Cerebellar nuclear complex (tissue), 1 donor: Measurements from ENCODE around the gene HS3ST1.

Experiments
- DNase-seq, 2 experiments: peaks; one replicate each; lab custom pipeline; 2025; lab: John Stamatoyannopoulos, UW

Gene HS3ST1

DNA sequence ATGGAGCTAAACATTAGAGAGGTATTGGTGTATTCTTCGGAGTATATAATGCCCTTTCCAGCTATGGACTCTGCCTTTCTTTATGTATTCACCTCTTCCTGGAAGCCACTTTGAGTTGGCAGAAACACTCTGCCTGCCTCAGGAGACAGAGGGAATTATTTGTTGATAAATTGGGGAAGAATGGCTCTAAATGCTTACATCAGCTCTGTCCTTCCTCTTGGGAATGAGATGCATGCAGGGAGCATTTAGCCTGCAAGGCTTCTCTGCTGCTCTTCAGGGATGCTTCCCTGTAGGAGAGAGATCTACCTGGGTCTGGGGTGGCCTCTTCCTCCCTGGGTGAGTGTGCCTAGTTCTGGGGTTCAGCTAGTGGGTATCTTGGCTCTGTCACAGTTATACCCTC is 6.9 kb upstream of the HS3ST1 start:
- DNase-seq, result no peak

- no peak for DNase-seq
Measured at GRCh38 chr4:11431111-11431510, 2.4 kb upstream of the HS3ST1 start.

DNA sequence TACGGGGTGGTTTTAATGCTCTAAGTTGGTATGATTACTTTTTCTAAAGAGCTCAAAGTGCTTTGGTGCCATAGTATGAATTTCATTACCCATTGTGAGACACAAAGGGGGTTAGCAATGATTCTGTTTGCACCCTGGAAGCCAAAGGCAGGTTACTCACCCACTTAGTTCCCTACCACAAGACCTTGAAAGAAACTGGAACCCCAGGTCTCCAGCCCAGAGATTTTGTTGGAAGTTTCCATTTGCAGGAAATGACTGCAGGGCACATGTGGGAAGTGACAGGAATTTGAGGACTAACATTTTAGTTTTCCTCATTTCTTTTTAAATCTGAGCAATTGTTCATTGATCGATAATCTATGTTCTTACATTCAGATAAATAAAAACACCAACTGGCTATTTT is 1.8 kb upstream of the HS3ST1 start:
- DNase-seq, result no peak

DNA sequence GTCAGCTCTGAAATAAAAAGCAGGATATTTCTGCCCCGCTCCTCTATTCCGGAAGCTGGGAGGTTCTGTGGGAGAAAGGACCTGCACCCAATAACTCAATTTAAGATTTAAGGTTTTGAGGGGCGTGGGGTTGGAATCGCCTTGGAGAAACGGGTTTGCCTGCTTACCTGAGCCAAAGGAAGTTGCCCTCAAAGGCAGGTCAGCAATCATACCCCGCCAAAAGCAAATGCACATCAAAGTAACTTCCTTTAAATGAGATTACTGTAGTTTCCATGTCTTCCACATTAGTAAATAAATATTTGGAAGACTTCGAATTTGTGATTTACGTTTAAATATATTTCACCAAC is 978 bp upstream of the HS3ST1 start:
- DNase-seq, result no peak

- DNase-seq, result peak; percentile 40 to 65
Measured at GRCh38 chr4:11428899-11429698, 405 bp upstream of the HS3ST1 start.

- DNase-seq, result no peak
Measured at GRCh38 chr4:11427121-11427996, 1.3 kb downstream of the HS3ST1 start.

DNA sequence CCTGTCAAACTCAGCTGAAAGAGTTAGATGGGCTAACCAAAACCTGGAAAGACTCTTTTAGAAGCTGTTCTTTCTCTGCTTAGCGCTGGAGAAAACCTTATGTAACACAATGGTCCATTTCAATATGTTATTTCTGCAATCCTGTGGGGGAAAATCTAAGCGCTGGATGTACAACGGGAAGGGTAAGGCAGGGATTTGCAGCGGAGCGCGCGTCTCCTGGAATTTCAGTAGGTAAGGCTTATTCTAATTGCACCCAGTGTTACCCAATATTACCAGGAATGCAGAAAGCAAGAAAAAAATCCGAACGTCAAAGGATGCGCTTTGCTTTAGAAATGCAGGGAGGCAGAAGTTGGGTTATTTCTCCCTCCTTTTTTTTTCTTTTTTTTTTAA is 2.0 kb downstream of the HS3ST1 start:
- no peak for DNase-seq

DNA sequence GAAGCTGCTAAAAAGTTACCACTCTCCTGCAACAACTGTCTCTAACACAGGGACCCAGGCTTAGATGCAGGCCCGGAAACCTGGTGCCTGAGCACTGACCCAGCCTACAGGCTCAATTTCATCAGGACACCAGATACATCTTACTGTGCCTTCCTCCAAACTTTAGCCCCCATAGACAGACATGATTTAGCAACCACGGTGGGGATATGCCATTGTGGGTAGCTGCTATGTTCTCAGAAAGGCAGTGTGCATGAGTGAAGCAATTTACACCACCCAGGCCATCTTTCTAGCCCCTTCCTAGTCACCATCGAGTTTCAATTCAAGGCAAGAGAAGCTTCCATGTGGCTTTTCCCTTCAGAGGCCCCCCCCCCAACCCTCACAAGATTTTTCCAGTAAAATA is 2.7 kb downstream of the HS3ST1 start:
- DNase-seq, result no peak

GRCh38 chr4:11424856-11425255 is 3.8 kb downstream of the HS3ST1 start:
- DNase-seq, result no peak

- peak in 1 of 2 experiments; percentile 63 for DNase-seq
Measured at GRCh38 chr4:11424000-11424399, 4.7 kb downstream of the HS3ST1 start.

GRCh38 chr4:11423465-11423864 is 5.2 kb downstream of the HS3ST1 start:
- peak in 1 of 2 experiments; percentile 63 for DNase-seq

GRCh38 chr4:11421116-11421515 is 7.6 kb downstream of the HS3ST1 start:
- DNase-seq, result no peak

DNA sequence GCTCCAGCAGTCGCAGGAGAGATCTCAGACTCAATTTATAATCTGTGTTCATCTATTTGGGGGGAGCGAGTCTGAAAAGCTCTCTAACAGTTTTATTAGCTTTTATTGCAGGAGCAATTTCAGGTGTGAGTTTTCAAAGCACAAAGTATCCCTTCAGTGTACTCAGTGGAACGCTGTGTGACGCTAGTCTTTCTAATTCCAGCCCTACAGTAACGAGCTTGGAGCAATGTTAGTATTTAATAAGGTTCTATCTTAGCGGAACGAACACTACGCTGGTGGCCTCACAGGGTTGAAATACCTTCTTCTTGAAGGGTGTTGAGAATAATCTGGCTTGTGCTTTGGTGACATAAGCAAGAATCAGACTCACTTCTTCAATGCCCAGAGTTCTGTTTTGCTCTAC is 8.4 kb downstream of the HS3ST1 start:
- no peak for DNase-seq

DNA sequence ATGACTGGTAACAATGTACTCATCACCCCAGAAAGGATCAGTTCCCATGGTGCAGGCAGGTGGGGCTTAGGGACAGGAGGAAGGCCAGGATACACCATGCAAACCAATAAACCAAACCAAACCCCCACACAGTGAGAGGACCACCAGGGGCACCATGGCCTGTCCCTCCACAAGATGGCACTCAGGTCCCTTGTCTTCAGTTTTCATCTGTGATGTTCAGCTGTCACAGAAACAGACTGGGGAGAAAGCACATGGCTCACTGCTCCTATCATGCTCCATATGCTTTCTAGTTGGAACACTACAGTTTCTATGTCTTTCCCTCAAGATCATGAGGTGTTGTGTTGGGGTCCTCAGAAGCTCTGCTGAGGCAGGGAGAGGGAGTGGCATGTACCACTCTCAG is 10.1 kb downstream of the HS3ST1 start:
- peak in 1 of 2 experiments; percentile 38 for DNase-seq

DNA sequence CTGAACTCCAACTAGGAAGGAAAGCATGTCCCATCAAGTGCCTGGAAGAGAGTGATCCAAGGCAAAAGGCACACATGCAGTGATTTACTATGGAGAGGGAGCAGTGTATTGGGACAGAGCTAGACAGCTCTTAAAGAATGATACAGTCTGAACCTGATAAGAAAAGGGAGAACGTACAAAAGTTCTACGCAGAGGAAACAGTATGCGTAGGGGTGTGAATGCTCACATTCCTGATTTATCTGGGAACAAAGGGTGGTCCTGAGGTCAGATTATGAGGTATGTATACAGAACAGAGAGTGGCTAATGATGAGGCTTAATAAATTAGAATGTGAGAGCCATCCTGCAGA is 12.0 kb downstream of the HS3ST1 start:
- no peak for DNase-seq

DNA sequence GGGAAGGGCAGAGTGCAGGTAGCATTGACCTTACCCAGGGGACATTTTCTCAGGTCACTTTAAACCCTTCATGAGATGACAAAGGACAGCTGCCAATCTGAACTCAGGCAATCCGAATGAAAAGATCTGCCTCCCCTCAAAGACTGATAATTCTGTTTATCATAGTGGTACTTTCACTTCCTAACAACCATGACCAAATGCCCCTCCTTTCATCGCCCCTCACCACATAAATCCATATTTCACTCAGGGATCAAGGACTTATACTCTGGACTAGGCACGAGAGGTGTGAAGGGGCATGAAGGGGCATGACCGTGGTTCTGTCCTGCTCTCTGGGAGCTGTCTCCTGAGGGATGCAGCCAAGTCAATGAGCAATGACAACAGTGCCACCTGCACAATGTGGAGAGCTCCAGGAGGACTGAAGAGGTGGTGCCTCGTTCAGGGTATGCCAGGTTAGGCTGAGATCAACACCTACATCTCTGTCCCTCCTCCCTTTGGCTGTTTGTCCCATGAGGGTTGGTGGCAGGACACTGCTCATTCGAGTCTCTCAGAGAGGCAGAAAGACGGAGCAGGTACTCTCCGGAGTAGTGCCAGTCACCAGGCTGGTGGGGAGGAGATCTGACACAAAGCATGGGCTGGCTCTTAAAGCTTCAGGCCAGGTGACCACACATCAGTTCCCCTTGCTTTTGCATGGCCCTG is 12.5 kb downstream of the HS3ST1 start:
- peak in 1 of 2 experiments; percentile 10 for DNase-seq

- DNase-seq, result no peak
Measured at GRCh38 chr4:11415409-11416070, 13.2 kb downstream of the HS3ST1 start.

GRCh38 chr4:11412211-11412610 is 16.5 kb downstream of the HS3ST1 start:
- DNase-seq, result no peak

DNA sequence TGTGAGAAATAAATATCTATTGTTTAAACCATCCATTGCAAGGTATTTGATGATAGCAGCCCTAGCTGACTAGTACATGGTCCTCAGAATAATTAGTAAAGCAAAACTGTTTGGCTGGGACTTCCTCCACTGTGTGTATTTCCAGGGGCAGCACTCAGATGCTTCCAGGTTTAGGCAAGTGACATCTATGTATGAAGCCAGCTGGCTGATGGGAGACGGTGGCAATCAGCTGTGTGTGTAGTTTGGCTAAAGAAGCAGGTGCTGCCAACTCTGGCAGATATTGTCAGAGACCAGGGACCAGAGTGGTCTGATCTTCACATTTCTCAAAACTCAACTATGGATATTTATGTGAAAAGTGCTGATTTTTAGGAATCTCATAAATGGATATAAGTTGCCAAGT is 19.1 kb downstream of the HS3ST1 start:
- peak in 1 of 2 experiments; percentile 9 for DNase-seq

DNA sequence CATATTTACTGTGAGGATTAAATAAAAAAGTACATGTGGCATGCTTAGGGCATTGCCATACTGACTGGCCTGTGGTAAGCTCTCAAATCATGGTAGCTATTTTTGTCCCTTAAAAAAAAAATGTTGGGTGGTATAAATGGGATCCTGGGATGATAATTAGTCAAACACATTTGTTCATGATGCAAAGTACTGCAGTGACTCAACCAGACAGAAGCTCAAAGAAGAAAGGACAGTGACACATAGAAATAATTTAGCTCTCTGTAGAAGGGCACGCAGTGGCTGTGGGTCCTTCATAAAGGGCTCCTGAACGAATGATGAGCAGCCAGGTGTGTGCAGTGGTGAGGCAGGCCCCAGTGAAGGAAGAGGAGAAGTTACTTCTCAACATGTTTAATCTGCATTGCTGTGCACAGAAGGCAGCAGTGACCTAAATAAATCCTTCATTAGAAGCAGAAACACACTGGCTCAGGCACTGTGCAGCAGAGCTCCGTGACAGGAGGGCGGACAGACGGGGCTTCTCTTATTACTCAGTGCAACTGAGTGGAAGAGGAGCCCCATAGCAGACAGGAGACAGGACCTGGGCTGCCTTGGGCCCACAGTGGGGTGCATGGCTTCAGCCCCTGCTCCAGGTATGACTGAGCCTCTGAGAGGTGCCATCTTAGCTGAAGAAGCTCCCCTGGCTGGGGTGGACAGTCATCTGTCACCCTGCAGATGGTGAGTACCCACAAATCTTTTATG is 20.3 kb downstream of the HS3ST1 start:
- peak; percentile 51 to 67 for DNase-seq

DNA sequence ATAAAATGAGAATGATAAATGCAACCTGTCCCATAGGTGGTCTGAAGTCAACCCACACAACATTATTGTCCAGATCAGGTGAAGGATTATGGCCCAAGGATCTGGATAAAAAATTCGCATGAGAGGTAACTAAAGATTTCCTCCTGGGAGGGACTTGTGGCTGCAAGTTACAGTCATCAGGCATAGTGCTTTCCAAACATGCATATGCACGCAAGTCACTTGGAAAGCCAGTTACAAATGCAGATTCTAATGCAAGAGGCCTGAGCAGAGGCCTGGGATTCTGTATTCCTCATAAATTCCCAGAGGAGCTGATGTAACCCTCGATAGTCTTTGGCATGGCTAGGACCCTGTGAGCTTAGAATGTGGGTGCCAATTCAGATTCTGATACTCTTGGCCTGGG is 21.1 kb downstream of the HS3ST1 start:
- DNase-seq, result no peak
